HG03520 (cell line): ENCODE results near the gene CTSC.
A peak's percentile ranks its signal among the peaks of the same experiment; 100 is the strongest.

Experiments used
- ATAC-seq: cut with Tn5 transposase; IDR thresholded peaks from one replicate; pipeline ENCODE4 v1.9.1; 2021; ENCODE audit warnings: mild to moderate bottlenecking, moderate library complexity; ENCODE audit not compliant: unreplicated experiment

Gene CTSC

DNA sequence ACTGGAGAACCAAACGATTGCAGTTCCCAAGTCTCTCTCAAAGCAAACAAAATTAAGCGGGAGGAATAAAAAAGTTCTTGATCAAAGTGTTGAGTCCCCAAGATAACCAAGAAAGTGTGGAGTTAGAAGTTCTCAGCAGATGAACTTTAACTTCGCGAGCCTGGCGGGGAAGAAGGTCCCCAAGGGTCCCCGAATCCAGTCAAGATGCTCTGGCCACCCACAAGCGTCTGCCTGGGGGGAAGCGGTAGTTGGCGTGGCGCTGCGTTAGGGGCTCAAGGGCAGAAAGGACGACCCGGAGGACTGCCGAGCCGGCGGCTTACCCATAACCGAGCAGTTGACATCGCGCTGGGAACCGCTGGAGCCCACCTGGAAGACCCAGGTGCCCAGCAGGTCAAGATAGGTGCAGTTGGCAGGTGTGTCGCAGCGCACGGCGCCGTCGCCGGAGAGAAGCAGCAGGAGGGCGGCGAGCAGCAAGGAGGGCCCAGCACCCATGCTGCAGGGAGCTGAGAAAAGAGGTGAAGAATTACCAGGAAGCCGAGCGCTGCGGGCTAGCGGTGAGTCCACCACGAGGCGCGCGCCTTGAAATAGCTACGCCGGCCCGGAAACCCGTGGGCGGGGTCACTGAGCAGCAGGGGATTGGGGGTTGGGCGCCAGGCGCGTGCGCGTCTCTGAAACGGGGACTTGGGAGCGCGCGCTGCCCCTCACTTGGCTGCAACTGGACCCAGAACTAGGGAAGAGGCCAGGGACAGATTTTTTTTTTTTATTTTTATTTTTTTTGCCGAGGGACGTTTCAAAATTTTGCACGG lies at the start of gene CTSC:
Gene CTSC (minus strand): TSS at position 556 of the 806 bp plus-strand sequence. CDS start 64 bp downstream, at position 492.
- peak; percentile 88 for ATAC-seq

- no peak for ATAC-seq
Observed at GRCh38 chr11:88384669-88385005, 47.1 kb upstream of the CTSC start.

DNA sequence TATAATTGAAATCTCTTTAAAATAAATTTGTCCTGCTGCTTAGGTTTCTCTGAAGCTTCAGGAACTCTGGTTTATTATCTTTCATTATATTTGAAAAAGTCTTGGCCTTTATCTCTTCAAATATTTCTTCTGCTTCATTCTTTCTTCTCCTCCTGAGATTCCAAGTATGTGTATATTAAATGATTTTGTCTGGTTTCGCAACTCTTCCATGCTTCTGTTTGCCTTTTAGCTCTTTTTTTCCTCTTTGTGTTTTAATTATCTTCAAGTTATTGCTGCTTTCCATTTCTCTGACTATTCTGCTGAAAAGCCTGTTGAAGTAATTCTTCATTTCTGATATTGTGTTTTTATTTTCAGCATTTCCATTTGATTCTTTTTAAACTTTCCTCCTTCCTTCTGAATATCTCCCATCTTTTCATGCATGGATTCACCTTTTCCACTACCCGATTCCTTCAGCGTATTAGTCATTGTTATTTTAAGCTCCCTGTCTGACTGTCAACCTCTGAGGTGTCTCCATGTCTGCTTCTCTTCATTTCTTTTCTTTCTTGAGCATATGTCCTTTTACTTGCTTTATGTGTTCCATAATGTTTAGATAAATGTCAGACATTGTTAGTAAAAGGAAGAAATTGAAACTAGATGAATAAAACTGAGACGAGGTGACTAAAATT lies 46.6 kb upstream of the CTSC start:
- ATAC-seq, result no peak

GRCh38 chr11:88383447-88383846 lies 45.9 kb upstream of the CTSC start:
- no peak for ATAC-seq

DNA sequence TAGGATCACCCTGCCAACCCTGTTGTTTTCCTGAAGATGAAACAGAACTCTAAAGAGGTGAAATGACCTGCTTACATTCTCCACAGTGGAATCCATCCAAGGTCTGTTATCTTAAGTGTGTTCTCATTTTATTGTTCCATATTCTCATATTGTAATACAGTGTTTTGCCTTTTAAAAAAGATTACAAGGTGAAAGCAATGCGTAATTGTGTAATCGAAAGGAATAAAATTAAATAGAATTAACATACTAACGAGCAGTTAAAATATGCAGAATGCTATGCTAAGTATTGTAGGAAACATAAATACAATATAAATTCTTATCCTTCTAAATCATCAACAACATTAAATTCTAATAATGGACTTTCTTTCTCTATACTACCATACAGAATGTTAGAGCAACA lies 41.6 kb upstream of the CTSC start:
- ATAC-seq, result no peak

- ATAC-seq, result no peak
Observed at GRCh38 chr11:88378422-88379066, 41.0 kb upstream of the CTSC start.

GRCh38 chr11:88377646-88378045 lies 40.1 kb upstream of the CTSC start:
- no peak for ATAC-seq

DNA sequence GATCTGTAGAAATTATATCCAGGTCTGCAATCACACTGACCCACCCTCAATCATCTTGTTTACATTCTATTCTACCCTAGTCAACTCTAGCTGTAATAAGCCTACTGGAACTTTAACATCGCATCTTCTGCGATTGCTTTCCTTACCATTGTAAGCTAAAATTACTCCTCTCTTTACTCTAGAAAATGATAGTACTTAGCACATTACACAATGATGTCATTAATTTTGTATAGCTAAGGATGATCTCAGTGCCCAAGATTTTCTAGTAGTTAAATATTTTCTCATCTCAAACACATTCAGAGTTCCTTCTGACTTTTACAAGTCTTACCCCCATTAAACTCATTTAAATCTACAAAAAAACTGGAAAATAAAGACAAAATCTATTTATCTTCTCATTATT lies 39.6 kb upstream of the CTSC start:
- ATAC-seq, result no peak

DNA sequence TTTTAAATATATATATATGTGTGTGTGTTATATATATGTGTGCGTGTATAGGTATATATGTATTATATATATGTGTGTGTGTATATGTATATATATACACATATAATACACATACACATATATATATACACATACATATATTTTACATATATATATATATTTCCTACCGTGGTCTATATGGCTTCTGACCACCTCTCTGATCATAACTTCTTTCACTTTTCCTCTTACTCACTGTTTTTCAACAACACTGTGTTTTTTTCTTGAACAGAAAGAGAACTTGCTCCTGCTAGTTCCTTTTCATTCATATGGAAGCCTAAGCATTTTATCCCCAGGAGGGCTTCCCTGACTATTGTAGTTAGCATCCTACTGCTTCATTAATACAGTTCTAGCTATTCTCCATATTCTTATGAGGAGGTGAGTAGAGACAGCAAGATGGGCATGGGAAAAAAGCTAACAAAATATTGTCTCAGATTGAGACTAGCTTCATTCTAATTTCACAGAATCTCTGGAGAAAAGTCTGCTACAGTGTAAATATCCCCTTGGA lies 38.5 kb upstream of the CTSC start:
- no peak for ATAC-seq

DNA sequence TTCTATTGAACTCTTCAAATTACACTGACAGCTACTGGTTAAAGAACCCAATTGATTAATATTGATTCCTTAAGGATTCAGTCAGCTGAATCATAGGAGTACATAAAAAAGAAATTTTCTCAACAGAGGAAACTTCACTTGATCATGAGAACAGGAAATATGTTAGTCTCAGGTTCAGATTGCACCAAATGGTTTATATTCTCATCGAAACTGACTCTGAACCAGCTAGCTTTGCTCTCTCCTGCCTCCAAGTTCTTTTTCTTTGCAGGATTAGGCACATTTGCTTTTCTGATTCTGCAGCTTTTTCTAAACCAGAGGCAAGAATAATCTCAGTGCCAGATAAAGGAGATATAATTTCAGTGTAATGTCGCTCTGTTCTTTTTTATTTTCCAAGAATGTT lies 33.2 kb upstream of the CTSC start:
- no peak for ATAC-seq

- ATAC-seq, result no peak
Observed at GRCh38 chr11:88367310-88367709, 29.8 kb upstream of the CTSC start.

DNA sequence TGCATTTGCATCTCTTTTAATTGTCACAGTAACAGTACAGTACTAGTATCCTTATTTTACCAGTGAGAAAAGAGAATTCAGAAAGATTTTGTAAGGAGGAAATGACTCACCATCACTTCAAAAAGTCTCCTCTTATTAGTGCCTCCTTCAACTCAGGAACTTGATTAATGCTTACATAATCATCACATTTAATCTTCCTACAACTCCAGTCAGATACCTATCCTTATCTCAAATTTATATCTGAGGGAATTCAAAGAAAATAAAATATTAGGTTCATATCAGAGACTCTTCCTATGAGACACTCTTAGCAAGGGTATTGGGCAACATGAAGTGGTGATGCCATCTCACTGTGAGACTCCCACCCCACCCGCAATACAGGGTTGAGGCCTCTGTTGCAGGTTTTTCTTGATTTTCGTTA lies 26.1 kb upstream of the CTSC start:
- no peak for ATAC-seq

DNA sequence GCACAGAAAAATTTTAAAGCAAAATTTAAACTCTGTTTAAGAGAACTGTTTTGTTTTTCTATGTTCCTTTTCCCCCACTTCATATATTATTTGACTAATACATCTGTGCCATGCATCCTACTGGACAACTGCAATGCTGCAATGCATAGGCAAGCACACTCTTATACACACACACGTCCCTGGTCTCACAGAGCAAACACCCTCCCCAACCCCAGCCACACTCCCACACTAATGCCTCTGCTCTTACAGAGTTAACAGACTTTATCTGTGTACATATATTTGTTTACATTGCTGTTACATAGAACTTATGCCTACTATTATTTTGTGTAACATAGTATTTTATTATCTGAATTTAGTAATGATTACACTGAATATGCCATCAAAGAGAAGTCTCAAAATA lies 25.5 kb upstream of the CTSC start:
- no peak for ATAC-seq

DNA sequence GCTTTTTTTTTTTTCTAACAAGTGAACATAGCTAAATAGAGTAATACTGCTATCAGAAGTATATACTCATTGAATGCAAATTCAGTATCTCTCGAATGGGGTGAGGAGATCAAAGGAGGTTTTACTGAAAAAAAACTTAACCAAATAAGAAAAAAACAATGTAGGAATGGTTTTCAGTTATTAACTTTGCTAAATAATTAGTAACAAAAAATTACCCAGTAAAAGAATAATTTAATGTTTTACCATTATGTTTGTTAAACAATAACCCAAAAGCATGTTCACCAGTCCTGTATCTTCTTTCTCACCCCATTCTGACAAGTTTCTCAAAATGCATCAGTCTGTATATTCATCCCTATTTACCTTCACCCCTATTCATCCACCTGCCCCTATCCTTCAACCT lies 22.6 kb upstream of the CTSC start:
- no peak for ATAC-seq

- ATAC-seq, result peak; percentile 63
Observed at GRCh38 chr11:88359541-88359940, 22.0 kb upstream of the CTSC start.

DNA sequence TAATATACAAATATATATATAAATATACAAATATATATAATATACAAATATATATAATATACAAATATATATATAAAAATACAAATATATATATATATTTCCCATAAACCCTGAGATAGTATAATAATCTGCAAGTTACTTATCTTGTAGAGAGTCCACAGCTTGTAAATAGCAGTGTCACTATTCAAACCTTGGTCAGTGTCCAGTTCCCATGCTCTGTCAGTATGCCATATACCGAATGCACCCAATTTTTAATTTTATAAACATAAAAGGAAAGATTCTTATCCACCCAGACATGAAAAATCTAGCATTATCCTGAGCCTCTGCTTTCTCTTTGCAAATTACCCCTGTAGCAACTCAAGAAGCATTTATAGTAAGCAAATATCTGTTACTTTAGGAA lies 21.6 kb upstream of the CTSC start:
- ATAC-seq, result no peak

- no peak for ATAC-seq
Observed at GRCh38 chr11:88358040-88358431, 20.5 kb upstream of the CTSC start.

DNA sequence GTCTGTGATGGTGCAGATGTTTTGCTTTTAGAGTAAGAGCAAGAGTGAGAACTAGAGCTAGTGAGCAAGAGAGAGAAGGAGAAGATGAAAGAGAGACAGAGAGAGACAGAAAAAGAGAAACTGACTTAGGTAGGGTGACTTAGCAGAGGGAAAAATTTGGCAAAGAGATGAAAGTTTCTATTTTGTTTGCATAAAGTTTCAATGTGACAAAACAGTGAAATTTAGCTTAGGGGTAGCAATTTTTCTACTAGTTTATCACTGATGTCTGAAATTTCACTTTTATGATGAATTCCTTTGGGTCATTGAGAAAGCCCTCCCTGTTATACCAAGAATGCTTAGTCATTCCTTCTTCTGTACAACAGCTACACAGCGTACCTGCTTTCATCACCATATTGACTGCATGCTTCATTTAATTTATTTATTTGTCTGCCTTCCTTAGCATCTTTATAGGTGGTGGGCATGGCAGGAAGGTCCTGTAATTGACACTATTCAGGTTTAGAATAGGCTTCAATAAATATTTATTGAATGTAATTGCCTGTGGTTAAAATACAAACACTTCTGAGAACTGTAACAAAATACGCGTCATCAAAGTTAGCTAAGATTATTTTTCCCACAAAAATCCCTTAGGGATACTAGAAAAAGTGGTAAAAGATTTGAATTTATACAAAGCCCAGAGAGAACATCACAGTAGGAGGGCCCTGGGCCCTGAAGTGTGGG lies 19.9 kb upstream of the CTSC start:
- peak; percentile 43 for ATAC-seq

DNA sequence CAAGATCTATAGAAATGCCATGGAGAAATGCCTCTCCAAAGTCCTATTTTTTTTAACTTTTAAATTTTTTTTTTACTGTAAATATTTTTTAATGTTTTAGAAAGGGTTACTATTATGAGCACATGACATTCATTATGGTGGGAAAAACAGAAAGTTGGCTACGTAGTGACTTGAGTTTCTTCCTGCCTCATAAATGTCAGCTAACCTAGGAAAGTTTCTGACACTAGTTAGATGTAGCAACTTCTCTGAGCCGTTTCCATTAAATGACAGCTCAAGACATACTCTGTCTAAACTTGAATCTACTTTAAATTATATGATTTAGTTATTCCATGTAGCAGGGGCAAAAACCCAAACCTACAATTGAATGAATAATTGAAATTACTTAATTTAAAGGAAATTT lies 18.4 kb upstream of the CTSC start:
- ATAC-seq, result no peak

GRCh38 chr11:88354912-88355311 lies 17.4 kb upstream of the CTSC start:
- no peak for ATAC-seq

DNA sequence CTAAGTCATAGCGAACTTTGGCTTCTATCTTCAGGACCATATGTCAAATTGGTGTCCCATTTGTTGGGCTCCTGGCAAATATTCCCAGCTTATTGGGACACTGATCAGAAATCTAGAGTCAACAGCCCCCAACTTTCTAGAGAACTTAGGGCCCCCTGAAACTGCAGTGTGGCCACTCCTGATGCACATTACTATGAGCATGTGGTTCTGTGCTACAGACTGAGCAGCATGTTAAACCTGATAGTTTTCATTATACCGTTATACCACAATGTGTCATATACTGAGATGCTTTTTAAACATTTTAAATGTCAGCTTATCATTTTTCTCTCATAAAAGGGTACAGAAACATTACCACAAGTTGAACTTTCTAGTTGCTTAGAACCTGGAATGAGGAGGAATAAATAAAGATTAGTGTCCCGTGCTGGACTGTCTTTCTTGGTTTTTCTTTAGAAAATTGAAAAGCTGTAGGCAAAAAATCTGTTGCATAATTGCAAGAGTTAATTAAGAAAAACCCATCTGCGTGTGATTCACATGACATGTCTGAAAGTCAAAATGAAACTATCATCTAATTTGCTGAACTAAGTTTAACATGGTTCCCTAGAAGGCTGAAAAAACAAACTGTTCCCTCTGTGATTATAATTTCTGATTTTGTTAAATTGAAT lies 16.4 kb upstream of the CTSC start:
- ATAC-seq, result peak; percentile 34
